ENCODE data around the gene APLP2. TPM values are rescaled to one million over a fixed set of nuclear protein-coding genes. Genes with fewer than 3 reads are reported as not detected.

Gene APLP2
- total and polyA plus RNA-seq, 9 of the 15 experiments (the other 6 are each of a cell fraction or from before 2014, with no cell fraction given): 17.4 to 164 (median 118) TPM

DNA sequence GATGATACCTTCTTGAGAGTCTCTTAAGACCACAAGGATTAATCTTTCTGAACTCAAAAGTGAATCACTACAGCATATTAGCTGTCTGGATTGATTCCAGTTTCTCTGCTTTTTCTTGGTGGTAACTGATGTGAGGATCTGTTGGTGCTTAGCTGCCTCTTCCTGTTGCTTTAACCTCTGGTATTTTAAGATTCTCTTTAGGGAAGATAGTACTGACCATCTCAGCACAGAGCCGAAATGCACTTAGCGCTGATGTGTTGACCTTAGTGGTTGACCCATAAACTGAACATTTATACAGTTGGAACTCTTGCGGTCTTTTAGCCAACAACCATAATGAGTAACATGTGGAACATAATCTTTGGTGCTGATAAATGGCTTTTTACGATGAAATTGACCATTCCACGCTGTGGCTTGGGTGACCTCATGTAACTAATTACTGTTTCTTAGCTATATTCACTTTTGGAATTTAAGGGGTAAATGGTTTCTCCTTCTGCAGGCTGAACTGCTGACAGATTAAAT lies 33.7 kb downstream of the APLP2 start (continued):
- TF ChIP-seq CHD4 (IDR thresholded peaks at IDR 0.05; ENCODE audit: insufficient read depth, insufficient replicate concordance, low read depth, low read length, poor library complexity, severe bottlenecking): no peak
- no peak for TF ChIP-seq KDM4B (IDR thresholded peaks at IDR 0.05; ENCODE audit: borderline replicate concordance in 2 of 2, low read depth in 1 of 2)
- TF ChIP-seq, protein P1, sequence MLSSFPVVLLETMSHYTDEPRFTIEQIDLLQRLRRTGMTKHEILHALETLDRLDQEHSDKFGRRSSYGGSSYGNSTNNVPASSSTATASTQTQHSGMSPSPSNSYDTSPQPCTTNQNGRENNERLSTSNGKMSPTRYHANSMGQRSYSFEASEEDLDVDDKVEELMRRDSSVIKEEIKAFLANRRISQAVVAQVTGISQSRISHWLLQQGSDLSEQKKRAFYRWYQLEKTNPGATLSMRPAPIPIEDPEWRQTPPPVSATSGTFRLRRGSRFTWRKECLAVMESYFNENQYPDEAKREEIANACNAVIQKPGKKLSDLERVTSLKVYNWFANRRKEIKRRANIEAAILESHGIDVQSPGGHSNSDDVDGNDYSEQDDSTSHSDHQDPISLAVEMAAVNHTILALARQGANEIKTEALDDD (IDR thresholded peaks at IDR 0.05): peak; percentile 80
- TF ChIP-seq ZNF41 (CRISPR knock-in tag; conservative IDR thresholded peaks at IDR 0.05): no peak
- TF ChIP-seq NR2C1 (IDR thresholded peaks at IDR 0.05): no peak
- 0 out of 2 replicates have a peak, but pooled peaks have one; percentile 37 for TF ChIP-seq NR2C1 (tag; IDR thresholded peaks at IDR 0.05)
- no peak for TF ChIP-seq SMARCB1 (IDR thresholded peaks at IDR 0.05; ENCODE audit: insufficient read length, low read depth)
- TF ChIP-seq TCF3 (CRISPR knock-in tag; IDR thresholded peaks at IDR 0.05): peak; percentile 43
- 0 out of 4 replicates have a peak, but pooled peaks of 1 of the 2 experiments have one; percentile 11 for TF ChIP-seq HDAC1 (IDR thresholded peaks at IDR 0.05)
- TF ChIP-seq NRF1 (conservative IDR thresholded peaks at IDR 0.05 in 1 of 2, IDR thresholded peaks at IDR 0.05 in 1 of 2): no peak; a peak in 1 of 4 replicates
- TF ChIP-seq DPF2 (IDR thresholded peaks at IDR 0.05): 0 out of 2 replicates have a peak, but pooled peaks have one; percentile 29
- no peak for TF ChIP-seq RB1 (IDR thresholded peaks at IDR 0.05; ENCODE audit: low read depth)
- TF ChIP-seq, protein P2, sequence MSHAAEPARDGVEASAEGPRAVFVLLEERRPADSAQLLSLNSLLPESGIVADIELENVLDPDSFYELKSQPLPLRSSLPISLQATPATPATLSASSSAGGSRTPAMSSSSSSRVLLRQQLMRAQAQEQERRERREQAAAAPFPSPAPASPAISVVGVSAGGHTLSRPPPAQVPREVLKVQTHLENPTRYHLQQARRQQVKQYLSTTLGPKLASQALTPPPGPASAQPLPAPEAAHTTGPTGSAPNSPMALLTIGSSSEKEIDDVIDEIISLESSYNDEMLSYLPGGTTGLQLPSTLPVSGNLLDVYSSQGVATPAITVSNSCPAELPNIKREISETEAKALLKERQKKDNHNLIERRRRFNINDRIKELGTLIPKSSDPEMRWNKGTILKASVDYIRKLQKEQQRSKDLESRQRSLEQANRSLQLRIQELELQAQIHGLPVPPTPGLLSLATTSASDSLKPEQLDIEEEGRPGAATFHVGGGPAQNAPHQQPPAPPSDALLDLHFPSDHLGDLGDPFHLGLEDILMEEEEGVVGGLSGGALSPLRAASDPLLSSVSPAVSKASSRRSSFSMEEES (CRISPR knock-in tag; IDR thresholded peaks at IDR 0.05): no peak
